Peyer's patch (tissue), 4 donors: ENCODE measurements around the gene BIRC7.

ENCODE experiments used
- CTCF ChIP-seq, 6 experiments: fragments of 450-650 bp in 4 of 6; fragments of 200-600 bp in 2 of 6; sonication (generic) in 1 of 6; IDR thresholded peaks; one replicate each; pipeline ENCODE4 v1.5.1; 2017 to 2019; ENCODE audit warnings: antibody characterized with exemption in 6 of 6, mild to moderate bottlenecking in 3 of 6, moderate library complexity in 1 of 6
- POLR2A ChIP-seq, 2 donors: fragments of 450-650 bp; IDR thresholded peaks; one replicate each; pipeline ENCODE4 v1.5.1; 2017; ENCODE audit warnings: antibody characterized with exemption in 2 of 2, mild to moderate bottlenecking in 2 of 2, moderate library complexity in 2 of 2

DNA sequence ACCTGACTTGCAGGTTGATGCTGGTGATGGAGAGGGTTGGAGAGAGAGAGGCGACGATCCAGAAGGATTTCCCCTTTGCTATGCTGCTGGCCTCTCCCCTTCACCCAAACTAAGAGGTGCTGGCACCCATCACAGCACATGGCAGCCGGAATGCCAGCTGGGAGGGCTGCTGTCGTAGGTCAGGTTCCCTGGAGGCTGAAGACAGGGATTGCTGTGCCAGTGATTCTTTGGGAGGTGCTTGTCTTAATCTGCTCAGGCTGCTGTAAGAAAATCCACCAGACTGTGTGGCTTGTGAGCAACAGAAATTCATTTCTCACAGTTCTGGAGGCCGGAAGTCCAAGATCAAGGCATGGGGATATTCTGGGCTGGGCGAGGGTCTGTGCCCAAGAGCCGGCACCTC lies 32.6 kb downstream of the BIRC7 start:
- TF ChIP-seq CTCF (IDR thresholded peaks at IDR 0.05): no peak
- no peak for TF ChIP-seq POLR2A (IDR thresholded peaks at IDR 0.05)
